ENCODE data around the gene PACSIN2.

DNA sequence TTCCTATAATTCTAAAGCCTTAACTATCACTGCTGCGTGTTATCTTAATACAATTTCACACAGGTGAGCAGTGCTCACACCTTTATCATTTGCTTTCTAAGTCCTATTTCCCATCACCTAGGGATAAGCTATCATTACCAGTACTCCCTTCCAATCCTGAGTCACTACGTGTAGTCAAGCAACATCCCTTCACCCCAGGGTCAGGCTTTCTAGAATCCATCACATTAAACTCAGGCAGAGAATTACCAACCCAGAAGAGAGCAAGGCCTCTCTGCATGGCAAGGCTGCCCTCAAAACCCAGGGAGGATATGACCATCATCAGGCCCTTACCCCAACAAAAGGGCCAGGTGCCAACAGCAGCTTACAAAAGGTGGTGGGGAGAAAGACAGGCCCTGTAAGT lies 9.8 kb downstream of the PACSIN2 start:
- no peak for TF ChIP-seq SUZ12 (IDR thresholded peaks at IDR 0.05)
- no peak for TF ChIP-seq SP1 (IDR thresholded peaks at IDR 0.05)
- TF ChIP-seq ZNF384 (IDR thresholded peaks at IDR 0.05) = no peak
- TF ChIP-seq TARDBP (IDR thresholded peaks at IDR 0.05) = no peak
- no peak for TF ChIP-seq FOXA1 (IDR thresholded peaks at IDR 0.05)
- no peak for TF ChIP-seq BHLHE40 (IDR thresholded peaks at IDR 0.05; ENCODE audit: borderline replicate concordance)
- TF ChIP-seq FOXK2 (IDR thresholded peaks at IDR 0.05) = no peak
- no peak for TF ChIP-seq HDGF (IDR thresholded peaks at IDR 0.05; ENCODE audit: borderline replicate concordance)
- TF ChIP-seq L3MBTL2 (conservative IDR thresholded peaks at IDR 0.05) = no peak
- TF ChIP-seq FOXM1 (IDR thresholded peaks at IDR 0.05; ENCODE audit: borderline replicate concordance) = no peak
- no peak for TF ChIP-seq LEF1 (IDR thresholded peaks at IDR 0.05; ENCODE audit: borderline replicate concordance)

Measured in HEK293T (cell line).